ENCODE results near the gene LRCOL1. TPM values are rescaled to one million over a fixed set of nuclear protein-coding genes. Genes with fewer than 3 reads are reported as not detected.

LRCOL1 gene
- total RNA-seq, 1 experiment from 2014 or later, result not detected

GRCh38 chr12:132659146-132659545 lies 48.8 kb upstream of the LRCOL1 start:
- ChIA-PET CTCF (no interaction called here), POLR2A (interaction anchor here (0.7 kb wide), 1 partner anchor 13 kb away, joined by 14 read pairs; no protein-coding TSS in a partner anchor)
- DNase-seq (ENCODE audit: low read depth, low spot score) (no peak), ATAC-seq (no peak)
- no peaks in the 10 kb centered on the region for H3K4me1 ChIP-seq (ENCODE audit: control insufficient read depth, insufficient read depth, low read length)
- intact Hi-C loops (cut with micrococcal nuclease; ENCODE audit: unreplicated experiment), result no loop called here
- H3K9me3 ChIP-seq (ENCODE audit: control insufficient read depth, insufficient read depth, low read depth, low read length), result no peaks in the 10 kb centered on the region
- no peak overlapping the region for H3K27ac ChIP-seq (ENCODE audit: low read length)
- H3K36me3 ChIP-seq (ENCODE audit: control insufficient read depth, insufficient read depth, low read length), result peaks cover 35% of the 10 kb centered on the region
- H3K27me3 ChIP-seq (ENCODE audit: control insufficient read depth, insufficient read depth, low read length), result no peaks in the 10 kb centered on the region
- BruUV-seq (replicated peaks), result no TSS peak
- no peak overlapping the region for H3K4me3 ChIP-seq (ENCODE audit: low read depth in 2 of 2, low read length in 2 of 2)
- no peak for TF ChIP-seq CTCF (IDR thresholded peaks at IDR 0.05)
- TF ChIP-seq SIN3A (IDR thresholded peaks at IDR 0.05; ENCODE audit: borderline replicate concordance, insufficient read depth, low read depth, low read length), result no peak
- no peak for TF ChIP-seq POLR2AphosphoS5 (IDR thresholded peaks at IDR 0.05; ENCODE audit: low read depth, low read length)
- TF ChIP-seq TCF7L2 (IDR thresholded peaks at IDR 0.05; ENCODE audit: low read depth, low read length), result no peak
- TF ChIP-seq REST (IDR thresholded peaks at IDR 0.05; ENCODE audit: insufficient read depth in 1 of 2, low read depth in 2 of 2, low read length in 1 of 2), result no peak
- in situ Hi-C loops (cut with HindIII; ENCODE audit: low pct_unique_long_range_greater_than_20kb, low sequenced_read_pairs), result no loop called here

- no peak for ATAC-seq
- no TSS peak for BruUV-seq (replicated peaks)
- CTCF ChIA-PET, result no interaction called here
- Histone ChIP-seq H3K36me3 (ENCODE audit: control insufficient read depth, insufficient read depth, low read length) (peaks cover 32% of the 10 kb centered on the region), H3K9me3 (ENCODE audit: control insufficient read depth, insufficient read depth, low read depth, low read length) (no peaks in the 10 kb centered on the region), H3K27ac (ENCODE audit: low read length) (no peak overlapping the region), H3K4me3 (ENCODE audit: low read depth in 2 of 2, low read length in 2 of 2) (no peak overlapping the region), H3K4me1 (ENCODE audit: control insufficient read depth, insufficient read depth, low read length) (no peaks in the 10 kb centered on the region), H3K27me3 (ENCODE audit: control insufficient read depth, insufficient read depth, low read length) (no peaks in the 10 kb centered on the region)
- TF ChIP-seq POLR2AphosphoS5 (IDR thresholded peaks at IDR 0.05; ENCODE audit: low read depth, low read length), result no peak
- TF ChIP-seq REST (IDR thresholded peaks at IDR 0.05; ENCODE audit: insufficient read depth in 1 of 2, low read depth in 2 of 2, low read length in 1 of 2), result no peak
- no peak for TF ChIP-seq SIN3A (IDR thresholded peaks at IDR 0.05; ENCODE audit: borderline replicate concordance, insufficient read depth, low read depth, low read length)
- TF ChIP-seq CTCF (IDR thresholded peaks at IDR 0.05), result no peak
- no peak for TF ChIP-seq TCF7L2 (IDR thresholded peaks at IDR 0.05; ENCODE audit: low read depth, low read length)
- intact Hi-C loops (cut with micrococcal nuclease; ENCODE audit: unreplicated experiment), result no loop called here
- DNase-seq (ENCODE audit: low read depth, low spot score), result no peak
- POLR2A ChIA-PET, result interaction anchor here (0.7 kb wide), 1 partner anchor 12 kb away, joined by 14 read pairs; no protein-coding TSS in a partner anchor
- in situ Hi-C loops (cut with HindIII; ENCODE audit: low pct_unique_long_range_greater_than_20kb, low sequenced_read_pairs), result no loop called here
Measured at GRCh38 chr12:132658149-132658894, 47.9 kb upstream of the LRCOL1 start.

Data from Panc1 (cell line).